22Rv1 (cell line): ENCODE results near the gene SREBF1.

Experiments
- ZFX ChIP-seq: fragments of 450-650 bp; IDR thresholded peaks from 2 replicates; pipeline ENCODE4 v1.6.1; 2017; ENCODE audit warnings: antibody characterized with exemption, borderline replicate concordance
- TF ChIP-seq, protein P1 (sequence below): fragments of 450-650 bp; IDR thresholded peaks from 2 replicates; pipeline ENCODE4 v1.5.1; 2017; ENCODE audit warnings: mild to moderate bottlenecking

DNA sequence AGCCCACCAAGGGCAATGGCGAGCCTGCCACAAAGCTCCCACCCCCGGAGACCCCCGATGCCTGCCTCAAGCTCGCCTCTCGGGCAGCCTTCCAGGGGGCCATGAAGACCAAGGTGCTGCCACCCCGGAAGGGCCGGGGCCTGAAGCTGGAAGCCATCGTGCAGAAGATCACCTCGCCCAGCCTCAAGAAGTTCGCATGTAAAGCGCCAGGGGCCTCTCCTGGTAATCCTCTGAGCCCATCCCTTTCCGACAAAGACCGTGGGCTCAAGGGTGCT is 40.1 kb downstream of the SREBF1 start:
- TF ChIP-seq, protein P1, sequence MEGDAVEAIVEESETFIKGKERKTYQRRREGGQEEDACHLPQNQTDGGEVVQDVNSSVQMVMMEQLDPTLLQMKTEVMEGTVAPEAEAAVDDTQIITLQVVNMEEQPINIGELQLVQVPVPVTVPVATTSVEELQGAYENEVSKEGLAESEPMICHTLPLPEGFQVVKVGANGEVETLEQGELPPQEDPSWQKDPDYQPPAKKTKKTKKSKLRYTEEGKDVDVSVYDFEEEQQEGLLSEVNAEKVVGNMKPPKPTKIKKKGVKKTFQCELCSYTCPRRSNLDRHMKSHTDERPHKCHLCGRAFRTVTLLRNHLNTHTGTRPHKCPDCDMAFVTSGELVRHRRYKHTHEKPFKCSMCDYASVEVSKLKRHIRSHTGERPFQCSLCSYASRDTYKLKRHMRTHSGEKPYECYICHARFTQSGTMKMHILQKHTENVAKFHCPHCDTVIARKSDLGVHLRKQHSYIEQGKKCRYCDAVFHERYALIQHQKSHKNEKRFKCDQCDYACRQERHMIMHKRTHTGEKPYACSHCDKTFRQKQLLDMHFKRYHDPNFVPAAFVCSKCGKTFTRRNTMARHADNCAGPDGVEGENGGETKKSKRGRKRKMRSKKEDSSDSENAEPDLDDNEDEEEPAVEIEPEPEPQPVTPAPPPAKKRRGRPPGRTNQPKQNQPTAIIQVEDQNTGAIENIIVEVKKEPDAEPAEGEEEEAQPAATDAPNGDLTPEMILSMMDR = no peak
- TF ChIP-seq ZFX = no peak
